Tibial artery (tissue), 4 donors: ENCODE data around the gene NCBP2L.

ENCODE experiments used
- DNase-seq, 2 donors: peaks; one replicate each; pipeline ENCODE4 v3.0.0-alpha.2; 2019
- H3K27ac ChIP-seq, 2 donors: fragments of 200-600 bp; sonication (generic) in 1 of 2; 1 replicate in 1 of 2; 2 replicates in 1 of 2; pipeline ENCODE4 v1.5.1; 2018 to 2019; ENCODE audit warnings: mild to moderate bottlenecking in 1 of 2
- H3K27me3 ChIP-seq, 2 donors: fragments of 200-600 bp; sonication (generic) in 1 of 2; one replicate each; pipeline versions ENCODE4 v1.5.1 to v1.6.0; 2016 to 2019
- H3K36me3 ChIP-seq, 3 donors: fragments of 200-600 bp; sonication (generic) in 2 of 3; one replicate each; pipeline ENCODE4 v1.5.1; 2016 to 2019; ENCODE audit warnings: mild to moderate bottlenecking in 2 of 3
- H3K4me1 ChIP-seq, 4 donors: fragments of 200-600 bp; sonication (generic) in 2 of 4; 1 replicate in 3 of 4; 2 replicates in 1 of 4; pipeline ENCODE4 v1.5.1; 2016 to 2019
- H3K4me3 ChIP-seq, 2 donors: fragments of 200-600 bp; sonication (generic) in 1 of 2; 1 replicate in 1 of 2; 2 replicates in 1 of 2; pipeline ENCODE4 v1.5.1; 2018 to 2019; ENCODE audit warnings: mild to moderate bottlenecking in 2 of 2
- H3K9me3 ChIP-seq, 3 donors: fragments of 200-600 bp; sonication (generic) in 1 of 3; one replicate each; pipeline ENCODE4 v1.5.1; 2016 to 2019
- CTCF ChIP-seq, 2 experiments: fragments of 200-600 bp in 1 of 2; fragments of 450-650 bp in 1 of 2; IDR thresholded peaks; one replicate each; pipeline ENCODE4 v1.5.1; 2017 to 2019; ENCODE audit warnings: antibody characterized with exemption in 2 of 2, mild to moderate bottlenecking in 1 of 2, moderate library complexity in 1 of 2
- intact Hi-C: fragments of 100-400 bp; cut with DNase I; formaldehyde crosslinking; loops from one replicate; pipeline ENCODE4 v1.15.0; 2023; ENCODE audit warnings: low total_unique reads

Gene NCBP2L

DNA sequence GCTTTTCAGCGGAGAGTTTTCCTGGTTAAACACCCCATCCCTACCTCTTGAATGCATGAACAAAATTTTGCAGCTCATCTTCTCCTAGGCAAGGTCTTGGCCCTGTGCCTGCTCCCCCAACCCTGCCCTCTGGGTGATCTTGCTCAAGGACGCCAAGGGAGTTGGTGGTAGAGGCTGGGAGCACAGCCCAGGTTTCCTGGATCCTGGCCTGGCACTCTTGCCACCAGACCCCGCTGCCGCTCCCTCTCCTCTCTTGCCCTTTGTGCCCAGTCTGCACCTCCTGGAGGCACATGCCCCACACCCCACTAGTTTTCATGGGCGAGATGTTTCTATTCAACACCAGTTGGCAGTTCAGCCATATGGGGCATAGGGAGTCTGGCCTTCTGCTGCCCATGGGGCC is 39.3 kb upstream of the NCBP2L start:
- Histone ChIP-seq H3K4me3 (no peak overlapping the region), H3K4me1 (peaks cover 6 to 78% (median 28%) of the 10 kb centered on the region in 4 donors), H3K27ac (peak overlapping the region; percentile 44 to 51), H3K36me3 (no peaks in the 10 kb centered on the region), H3K9me3 (no peaks in the 10 kb centered on the region), H3K27me3 (no peaks in the 10 kb centered on the region)
- intact Hi-C loops, result no loop called here
- no peak for TF ChIP-seq CTCF (IDR thresholded peaks at IDR 0.05)
- DNase-seq, result no peak

DNA sequence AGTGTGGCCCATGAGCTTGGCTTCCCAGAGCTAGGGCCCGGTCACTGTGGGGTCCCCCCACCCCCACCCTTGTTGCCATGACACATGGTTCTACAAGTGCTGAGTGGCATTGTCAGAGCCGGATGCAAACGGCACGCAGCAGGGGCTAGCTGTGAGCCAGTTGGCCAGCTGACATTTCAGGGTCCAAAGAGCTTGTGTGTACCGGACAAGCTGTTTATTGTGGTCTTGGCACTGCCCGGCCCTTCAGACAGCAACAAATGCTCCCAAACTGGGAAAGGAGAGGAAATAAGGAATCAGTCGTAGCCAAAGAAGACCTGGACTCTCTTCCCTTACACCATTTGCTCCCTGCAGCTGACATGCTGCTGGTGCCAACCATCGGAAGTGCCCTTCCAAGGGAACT is 38.8 kb upstream of the NCBP2L start:
- H3K4me3 ChIP-seq, result no peak overlapping the region
- no peak for DNase-seq
- no peak for TF ChIP-seq CTCF (IDR thresholded peaks at IDR 0.05)
- no peaks in the 10 kb centered on the region for H3K27me3 ChIP-seq
- H3K9me3 ChIP-seq, result no peaks in the 10 kb centered on the region
- H3K4me1 ChIP-seq, result peaks cover 6 to 79% (median 32%) of the 10 kb centered on the region in 4 donors
- H3K27ac ChIP-seq, result peak overlapping the region; percentile 44 to 51
- intact Hi-C loops, result no loop called here
- no peaks in the 10 kb centered on the region for H3K36me3 ChIP-seq

DNA sequence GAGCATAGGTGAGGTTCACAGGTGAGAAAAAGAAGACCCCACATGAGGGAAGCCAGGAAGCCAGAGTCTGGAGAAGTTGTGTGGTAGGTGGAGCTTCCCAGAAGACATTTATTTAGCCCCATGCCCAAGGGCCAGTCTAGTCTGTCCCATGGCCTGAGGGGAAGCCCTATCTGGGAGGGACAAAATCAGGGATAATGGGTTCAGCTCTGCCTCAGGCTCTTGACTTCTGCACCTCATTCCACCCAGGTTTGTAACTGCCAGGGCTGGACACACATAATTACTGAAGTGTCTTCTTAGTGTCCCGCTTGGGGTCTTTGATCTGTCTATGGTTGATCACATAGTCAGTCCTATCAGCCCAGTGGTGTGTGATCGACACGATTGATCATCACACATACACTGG is 38.0 kb upstream of the NCBP2L start:
- Histone ChIP-seq H3K4me3 (no peak overlapping the region), H3K27me3 (no peaks in the 10 kb centered on the region), H3K4me1 (peaks cover 6 to 79% (median 32%) of the 10 kb centered on the region in 4 donors), H3K27ac (peak overlapping the region; percentile 80 to 92), H3K9me3 (no peaks in the 10 kb centered on the region), H3K36me3 (no peaks in the 10 kb centered on the region)
- no peak for DNase-seq
- TF ChIP-seq CTCF (IDR thresholded peaks at IDR 0.05), result no peak
- intact Hi-C loops, result no loop called here

GRCh38 chrX:107741404-107741790 is 36.1 kb upstream of the NCBP2L start:
- no peak for TF ChIP-seq CTCF (IDR thresholded peaks at IDR 0.05)
- intact Hi-C loops, result no loop called here
- peaks cover 6 to 81% (median 32%) of the 10 kb centered on the region in 4 donors for H3K4me1 ChIP-seq
- no peaks in the 10 kb centered on the region for H3K9me3 ChIP-seq
- H3K4me3 ChIP-seq, result no peak overlapping the region
- H3K36me3 ChIP-seq, result no peaks in the 10 kb centered on the region
- no peak for DNase-seq
- no peaks in the 10 kb centered on the region for H3K27me3 ChIP-seq
- peak overlapping the region; percentile 80 to 92 for H3K27ac ChIP-seq

DNA sequence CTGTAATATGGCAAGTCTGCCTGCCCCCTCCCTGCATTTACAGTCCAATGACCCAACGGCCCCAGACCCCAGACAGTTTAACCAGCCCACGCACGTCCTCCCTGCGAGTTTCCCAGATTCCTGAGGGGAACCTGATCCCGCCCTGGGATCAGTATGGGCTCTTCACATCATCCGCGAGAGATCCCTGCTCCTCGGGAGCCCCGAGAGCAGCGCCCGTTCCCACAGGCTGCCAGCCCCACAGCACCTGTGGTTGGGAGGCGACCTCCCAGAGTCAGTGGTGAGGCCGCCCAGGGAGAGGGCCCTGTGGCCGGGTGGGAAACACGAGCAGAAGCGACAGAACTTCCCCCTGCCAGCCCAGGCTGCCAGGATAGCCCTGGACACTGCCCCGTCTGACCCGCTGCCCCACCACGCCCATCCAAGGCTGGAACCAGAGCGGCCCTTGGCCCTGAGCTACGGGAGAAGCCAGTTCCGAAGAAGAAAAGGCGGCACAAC is 34.8 kb upstream of the NCBP2L start:
- Histone ChIP-seq H3K9me3 (no peaks in the 10 kb centered on the region), H3K4me1 (peaks cover 6 to 80% (median 27%) of the 10 kb centered on the region in 4 donors), H3K27me3 (no peaks in the 10 kb centered on the region), H3K27ac (peak overlapping the region; percentile 92 to 97), H3K4me3 (peak overlapping the region; percentile 19 to 36), H3K36me3 (no peaks in the 10 kb centered on the region)
- DNase-seq, result peak in 1 of 2 donors; percentile 68
- TF ChIP-seq CTCF (IDR thresholded peaks at IDR 0.05), result no peak
- intact Hi-C loops, result no loop called here

DNA sequence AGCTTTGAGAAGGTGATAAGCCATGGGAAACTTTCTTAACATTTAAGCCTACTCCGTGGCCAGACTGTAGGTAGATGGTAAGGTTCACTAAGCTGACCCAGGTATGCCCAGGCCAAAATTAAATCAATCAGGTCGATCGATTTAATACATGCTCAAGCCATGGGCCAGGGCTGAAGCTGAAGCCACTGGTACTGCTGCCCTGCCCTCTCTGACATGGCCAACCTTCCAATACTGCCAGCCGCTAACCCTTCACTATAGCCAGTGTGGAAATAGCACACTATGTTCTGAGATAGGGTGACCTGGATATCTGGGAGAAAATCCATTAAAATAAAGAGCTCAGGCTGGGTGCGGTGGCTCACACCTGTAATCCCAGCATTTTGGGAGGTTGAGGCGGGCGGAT is 33.5 kb upstream of the NCBP2L start:
- intact Hi-C loops, result no loop called here
- H3K4me1 ChIP-seq, result peaks cover 6 to 79% (median 25%) of the 10 kb centered on the region in 4 donors
- no peaks in the 10 kb centered on the region for H3K36me3 ChIP-seq
- no peak for DNase-seq
- no peaks in the 10 kb centered on the region for H3K27me3 ChIP-seq
- H3K4me3 ChIP-seq, result no peak overlapping the region
- H3K27ac ChIP-seq, result peak overlapping the region; percentile 92 to 97
- no peaks in the 10 kb centered on the region for H3K9me3 ChIP-seq
- no peak for TF ChIP-seq CTCF (IDR thresholded peaks at IDR 0.05)
